NCI-H187 treated with DMSO at 0.1 percent for 48 hours (cell line): ENCODE results near the gene CRYAB.

Source experiments
- DNase-seq: peaks from one replicate; lab custom pipeline; 2025; lab: John Stamatoyannopoulos, UW

The CRYAB gene, protein sequence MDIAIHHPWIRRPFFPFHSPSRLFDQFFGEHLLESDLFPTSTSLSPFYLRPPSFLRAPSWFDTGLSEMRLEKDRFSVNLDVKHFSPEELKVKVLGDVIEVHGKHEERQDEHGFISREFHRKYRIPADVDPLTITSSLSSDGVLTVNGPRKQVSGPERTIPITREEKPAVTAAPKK

DNA sequence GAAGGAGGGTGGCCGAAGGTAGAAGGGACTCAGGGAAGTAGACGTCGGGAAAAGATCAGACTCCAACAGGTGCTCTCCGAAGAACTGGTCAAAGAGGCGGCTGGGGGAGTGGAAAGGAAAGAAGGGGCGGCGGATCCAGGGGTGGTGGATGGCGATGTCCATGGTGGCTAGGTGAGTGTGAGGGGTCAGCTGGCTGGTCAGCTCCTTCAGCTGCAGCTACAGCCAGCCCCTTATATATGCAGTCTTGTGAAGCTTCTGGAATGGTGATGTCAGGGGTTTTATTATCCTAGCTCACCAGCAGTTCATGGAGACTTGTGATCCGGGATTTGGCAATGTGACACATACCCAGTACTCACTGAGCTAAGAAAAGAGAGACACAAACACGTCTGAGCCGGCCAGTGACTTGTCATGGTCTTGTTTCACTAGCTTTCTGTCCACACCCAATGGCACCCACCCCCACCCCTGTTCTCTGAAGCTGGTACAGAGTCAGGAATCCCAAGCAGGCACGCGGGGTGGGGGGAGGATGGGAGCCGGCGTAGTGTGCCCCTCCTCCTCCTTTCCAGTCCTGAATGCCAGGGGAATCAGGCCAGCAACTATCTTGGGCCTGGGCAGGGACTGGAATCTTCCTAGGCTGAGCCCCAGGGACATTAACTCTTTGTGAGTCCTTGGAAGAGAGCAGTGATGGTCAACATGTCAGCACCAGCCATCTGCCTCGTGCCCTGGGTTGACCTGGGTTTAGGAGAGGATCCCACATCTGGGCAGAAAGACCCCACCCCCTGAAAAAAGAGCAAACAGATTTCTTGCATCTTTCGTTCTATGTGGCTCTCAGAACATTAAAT lies at the start of gene CRYAB:
Gene CRYAB (minus strand): TSS at position 208 of the 839 bp plus-strand sequence. CDS start 46 bp downstream, at position 162.
- no peak for DNase-seq

DNA sequence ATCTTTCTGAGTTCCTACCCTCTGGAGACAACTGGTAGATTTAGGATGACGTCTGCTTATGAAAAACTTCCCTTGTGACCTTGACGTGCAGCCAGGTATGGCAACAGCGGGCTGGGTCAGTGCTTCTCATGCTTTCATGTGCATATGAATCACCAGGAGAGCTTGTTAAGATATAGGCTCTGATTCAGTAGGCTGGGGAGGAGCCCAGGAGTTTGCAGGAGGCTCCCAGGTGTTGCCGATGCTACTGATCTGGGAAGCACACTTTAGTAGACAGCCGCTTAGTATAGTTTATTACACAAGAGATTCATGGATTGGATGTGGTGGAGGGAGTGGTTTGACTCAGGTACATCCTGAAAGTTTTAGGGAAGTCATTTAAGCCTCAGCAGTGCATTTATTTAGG lies 49.3 kb upstream of the CRYAB start:
- no peak for DNase-seq

DNA sequence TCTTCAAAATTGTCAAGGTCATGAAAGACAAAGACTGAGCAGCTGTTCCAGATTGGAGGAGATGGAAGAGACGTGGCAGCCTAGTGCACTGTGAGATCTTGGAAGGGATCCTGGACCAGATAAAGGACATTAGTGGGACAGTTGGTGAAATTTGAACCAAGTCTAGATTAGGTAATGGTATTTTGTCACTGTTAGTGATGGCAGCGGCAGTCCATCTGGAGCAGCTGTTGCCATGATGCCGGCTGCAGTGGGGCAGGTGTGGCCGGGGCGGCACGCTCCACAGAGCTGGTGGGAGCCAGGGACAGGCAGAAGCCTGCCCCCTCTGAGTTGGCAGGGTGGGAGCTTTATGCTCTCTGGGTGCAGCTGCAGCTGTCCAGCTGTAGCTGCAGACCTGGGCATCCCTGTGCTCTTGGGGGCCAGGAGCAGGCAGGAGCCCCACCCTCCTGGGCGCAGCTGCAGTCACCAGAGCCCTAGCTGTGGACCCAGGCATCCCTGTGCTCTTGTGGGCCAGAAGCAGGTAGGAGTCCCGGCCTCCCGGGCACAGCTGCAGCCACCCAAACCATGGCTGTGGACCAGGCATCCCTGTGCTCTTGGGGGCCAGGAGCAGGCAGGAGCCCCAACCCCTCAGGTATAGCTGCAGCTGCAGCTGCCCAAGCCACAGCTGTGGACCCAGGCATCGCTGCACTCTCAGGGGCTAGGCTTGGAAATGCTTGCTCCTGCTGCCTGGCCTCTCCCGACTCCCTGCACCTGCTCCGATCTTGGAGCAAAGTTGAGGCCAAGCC lies 46.3 kb upstream of the CRYAB start:
- no peak for DNase-seq

DNA sequence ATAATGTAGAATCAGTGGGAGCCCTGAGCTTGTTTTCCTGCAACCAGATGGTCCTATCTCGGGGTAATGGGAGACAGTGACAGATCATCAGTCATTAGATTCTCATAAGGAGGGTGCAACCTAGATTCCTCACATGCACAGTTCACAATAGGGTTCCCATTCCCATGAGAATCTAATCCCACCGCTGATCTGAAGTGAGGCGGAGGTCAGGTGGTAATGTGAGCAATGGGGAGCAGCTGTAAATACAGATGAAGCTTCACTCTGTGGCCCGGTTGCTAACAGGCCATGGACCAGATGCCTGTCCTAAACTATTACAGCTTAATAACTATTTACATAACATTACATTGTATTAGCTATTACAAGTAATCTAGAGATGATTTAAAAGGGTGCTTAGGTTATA lies 42.6 kb upstream of the CRYAB start:
- no peak for DNase-seq

DNA sequence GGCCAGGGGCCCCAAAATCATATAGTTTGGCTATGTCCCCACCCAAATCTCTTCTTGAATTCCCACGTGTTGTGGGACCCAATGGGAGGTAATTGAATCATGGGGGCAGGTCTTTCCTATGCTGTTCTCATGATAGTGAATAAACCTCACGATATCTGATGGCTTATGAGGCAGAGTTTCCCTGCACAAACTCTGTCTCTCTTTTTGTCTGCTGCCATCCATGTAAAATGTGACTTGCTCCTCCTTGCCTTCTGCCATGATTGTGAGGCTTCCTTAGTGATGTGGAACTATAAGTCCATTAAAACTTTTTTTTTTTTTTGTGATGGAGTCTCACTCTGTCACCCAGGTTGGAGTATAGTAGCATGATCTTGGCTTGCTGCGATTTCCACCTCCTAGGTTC lies 40.0 kb upstream of the CRYAB start:
- no peak for DNase-seq

DNA sequence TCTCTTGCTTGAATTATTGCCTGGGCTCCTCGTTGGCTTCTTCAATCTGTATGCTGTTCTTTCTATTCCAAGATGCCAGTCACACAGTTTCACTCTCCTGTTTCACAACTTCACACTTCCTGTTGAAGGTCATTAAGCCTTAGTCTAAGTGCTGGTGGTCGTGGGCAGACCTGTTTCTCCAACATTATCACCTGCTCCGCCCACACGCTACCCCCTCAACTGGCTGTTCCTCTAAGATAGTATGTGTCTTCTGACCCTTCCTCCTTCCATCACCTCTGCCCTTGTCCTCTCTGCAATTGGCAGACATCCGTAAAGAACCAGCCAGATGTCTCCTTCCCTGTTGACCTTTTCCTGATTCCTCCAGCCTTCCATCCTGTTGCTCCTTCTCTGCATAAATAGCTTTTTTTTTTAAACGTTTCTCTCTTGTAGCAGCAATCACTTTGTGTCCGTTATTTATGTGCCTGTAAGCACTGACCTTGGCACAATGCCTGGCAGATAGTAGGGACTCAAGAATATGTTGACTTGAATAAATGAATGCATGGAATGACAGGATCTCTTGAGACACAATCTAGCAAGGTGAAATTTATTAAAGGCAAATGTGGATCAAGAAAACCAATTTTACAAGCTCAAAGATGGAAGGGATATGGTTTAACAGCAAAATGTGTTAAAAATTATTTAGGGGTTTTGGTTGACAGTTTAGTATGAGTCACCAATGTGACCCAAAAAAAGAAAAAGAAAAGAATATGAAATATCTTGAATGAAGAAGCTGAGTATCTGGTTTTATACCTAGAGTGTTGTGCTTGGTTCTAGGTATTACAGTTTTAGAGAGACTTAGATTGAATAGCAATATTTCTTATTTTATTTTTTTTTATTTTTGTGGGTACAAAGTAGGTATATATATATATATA lies 38.2 kb upstream of the CRYAB start:
- no peak for DNase-seq

DNA sequence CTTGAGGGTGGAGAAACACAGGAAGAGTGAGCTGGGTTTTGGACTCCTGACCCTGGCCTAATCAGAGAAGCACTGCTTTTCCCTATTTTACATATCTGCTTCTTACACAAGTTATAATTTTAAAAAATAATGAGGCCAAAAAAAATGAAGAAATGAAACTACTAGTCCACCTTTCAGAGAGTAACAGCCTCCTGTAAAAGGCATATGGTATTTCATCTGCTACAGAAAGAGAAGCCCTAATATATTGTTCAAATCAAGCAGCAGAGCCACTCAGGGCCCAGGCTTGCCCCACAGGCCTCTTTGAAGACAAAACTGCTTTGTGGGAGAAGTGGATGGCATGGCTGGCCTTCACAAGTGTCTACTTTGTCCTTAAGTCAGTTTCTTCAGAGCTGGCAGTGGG lies 35.6 kb upstream of the CRYAB start:
- no peak for DNase-seq

DNA sequence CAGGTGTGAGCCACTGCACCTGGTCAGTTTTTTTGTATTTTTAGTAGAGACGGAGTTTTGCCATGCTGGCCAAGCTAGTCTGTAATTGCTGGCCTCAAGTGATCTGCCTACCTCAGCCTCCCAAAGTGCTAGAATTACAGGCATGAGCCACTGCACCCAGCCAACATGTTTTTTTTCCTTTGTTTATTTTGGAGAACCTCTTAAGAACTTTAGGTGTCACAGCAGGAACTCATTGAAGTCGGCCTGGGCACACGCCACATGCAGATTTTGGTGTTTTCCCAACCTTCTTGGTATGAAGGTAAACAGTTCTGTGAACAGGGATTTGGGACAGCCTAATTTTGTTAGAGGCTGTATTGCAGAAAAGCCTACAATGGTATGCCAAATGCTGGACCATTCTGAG lies 34.9 kb upstream of the CRYAB start:
- no peak for DNase-seq

DNA sequence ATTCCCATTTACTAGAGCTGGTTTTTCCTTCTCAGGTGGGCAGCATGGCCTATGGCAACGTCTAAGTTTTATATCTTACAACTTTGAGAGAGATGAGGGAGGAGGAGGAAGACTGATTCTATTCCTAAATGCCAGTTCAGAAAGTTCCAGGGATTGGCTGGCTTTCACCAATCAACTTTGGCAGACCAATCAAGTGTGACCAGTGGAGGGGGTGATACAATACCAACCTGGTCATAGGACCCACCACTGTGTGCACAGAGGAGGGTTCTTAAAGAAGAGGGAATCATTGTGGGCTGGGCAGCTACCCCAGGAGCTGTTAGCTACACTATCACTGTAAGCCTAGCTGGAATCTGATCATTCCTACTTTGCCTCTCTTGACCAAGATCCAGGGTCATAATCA lies 33.6 kb upstream of the CRYAB start:
- DNase-seq, result no peak

DNA sequence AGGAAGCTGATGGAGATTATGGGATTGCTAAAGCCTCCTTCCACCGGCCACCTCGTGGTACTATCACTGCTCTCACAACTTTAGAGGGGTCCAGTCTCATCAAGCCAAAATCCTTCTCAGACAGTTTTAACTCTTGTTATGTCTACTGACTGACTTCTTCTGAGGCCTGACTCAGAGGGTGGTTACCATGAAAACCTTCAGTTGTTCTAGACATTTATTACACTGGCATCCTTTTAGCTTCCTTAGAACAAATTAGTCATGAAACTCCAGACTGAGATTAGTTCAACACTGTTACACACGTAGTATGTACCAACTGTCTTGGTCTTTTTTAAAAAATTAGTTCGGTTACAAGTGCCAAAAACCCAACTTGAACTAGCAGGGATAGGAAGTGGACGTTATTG lies 33.1 kb upstream of the CRYAB start:
- DNase-seq, result no peak

DNA sequence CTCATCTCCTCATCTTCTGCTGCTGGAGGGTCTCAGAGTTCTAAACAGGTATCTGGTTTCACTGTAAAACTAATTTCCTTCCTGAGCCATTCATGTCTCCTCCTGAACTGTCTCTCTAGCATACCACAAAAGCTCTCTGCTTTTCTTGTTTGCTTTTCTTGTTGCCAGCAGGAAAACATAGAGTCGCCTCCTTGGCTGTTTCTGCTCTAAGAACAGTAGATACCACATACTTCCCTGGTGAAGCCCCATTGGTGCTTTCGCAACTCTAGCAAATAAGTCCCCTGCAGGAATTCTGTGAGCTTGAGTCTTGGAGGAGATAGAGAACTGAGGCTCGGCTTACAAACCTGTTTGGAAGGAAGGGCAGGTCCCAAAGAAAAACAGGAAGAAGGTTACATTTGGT lies 32.6 kb upstream of the CRYAB start:
- no peak for DNase-seq

DNA sequence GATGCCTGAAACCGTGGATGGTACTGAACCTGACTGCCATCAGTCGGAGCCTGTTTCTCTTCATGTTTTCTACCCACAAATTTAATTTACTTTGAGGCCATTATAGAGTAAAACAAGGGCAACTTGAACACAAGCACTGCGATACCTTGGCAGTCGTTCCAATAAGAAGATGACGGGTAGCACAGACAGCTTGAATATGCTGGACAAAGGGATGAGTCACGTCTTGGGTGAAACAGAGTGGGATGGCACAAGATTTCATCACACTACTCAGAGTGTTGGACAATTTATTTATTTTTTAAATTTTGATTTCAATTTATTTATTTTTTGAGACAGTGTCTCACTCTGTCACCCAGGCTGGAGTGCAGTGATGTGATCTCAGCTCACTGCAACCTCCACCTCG lies 31.3 kb upstream of the CRYAB start:
- DNase-seq, result no peak

DNA sequence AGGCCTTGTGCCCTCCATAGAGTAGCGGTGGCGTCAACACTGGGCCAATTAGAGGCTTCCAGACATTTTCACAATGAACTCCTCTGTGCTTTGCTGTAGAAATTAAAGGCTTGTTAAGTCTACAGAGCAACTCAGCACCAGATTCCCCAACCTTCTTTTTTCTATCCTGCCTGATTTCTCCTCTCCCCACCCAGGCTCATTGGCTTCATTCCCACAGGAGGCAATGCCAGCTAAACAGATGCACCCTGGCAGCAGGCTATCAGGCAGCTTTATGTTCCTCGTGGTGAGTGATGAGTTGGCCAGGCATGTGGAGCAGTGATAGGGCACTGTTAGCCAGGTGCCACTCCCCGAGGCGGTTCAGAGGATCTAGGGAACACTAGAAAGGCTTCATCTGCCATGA lies 30.4 kb upstream of the CRYAB start:
- DNase-seq, result no peak

DNA sequence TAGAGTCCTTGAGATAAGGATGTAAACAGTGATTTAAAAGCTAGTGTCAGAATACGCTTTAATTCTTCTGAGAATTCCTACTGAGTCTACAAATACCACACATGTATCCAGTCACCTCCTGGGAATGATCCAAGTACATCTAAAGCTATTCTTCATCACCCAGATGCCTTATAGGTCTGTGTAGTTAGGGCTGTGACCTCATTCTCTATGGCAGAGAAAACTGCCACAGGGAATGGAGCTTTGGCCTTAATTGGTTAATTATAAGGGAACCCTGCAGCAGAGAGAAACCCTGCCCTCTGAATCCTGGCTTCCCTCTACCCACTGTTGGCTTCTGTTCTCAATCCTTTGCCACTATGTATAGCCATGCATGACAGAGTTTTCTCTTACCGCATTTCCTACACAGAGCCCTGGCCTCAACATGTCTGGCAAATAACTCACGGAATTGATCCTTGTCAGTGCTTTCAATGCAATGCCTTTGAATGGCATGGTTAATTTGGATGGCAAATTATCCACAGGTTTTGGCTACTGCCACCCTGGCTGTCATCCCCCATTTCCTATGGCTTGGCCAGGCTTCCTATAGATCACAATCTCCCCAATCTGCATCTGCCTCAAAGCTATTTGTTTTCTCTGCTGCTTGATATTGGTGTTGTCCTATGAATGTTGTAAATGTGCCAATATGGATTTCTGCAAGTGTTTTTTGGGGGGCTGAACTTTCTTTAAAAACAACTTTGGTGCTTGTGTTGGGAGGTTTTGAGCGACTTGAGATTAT lies 28.4 kb upstream of the CRYAB start:
- no peak for DNase-seq

DNA sequence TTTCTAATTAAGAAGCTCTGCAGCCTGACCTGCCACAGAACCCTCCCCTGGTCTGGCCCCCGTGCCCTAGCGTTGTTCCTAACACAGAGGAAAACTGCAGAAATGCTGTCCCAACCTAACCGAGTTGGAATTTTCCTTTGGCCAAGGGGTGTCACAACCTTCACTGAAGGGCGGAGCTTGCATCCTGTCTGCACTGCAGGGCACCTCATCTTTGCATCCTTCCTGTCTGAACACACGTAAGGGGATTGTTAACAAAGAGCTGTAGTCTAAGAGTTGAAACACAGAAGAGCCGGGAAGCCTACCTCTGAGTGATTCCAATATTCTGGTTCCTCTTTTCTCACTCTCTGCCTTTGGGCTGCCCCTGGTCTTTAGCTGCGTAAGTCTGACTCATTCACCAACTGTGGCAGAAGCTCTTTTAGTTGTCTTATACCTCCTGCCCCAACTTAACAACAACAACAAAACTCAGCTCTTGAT lies 27.2 kb upstream of the CRYAB start:
- DNase-seq, result no peak

DNA sequence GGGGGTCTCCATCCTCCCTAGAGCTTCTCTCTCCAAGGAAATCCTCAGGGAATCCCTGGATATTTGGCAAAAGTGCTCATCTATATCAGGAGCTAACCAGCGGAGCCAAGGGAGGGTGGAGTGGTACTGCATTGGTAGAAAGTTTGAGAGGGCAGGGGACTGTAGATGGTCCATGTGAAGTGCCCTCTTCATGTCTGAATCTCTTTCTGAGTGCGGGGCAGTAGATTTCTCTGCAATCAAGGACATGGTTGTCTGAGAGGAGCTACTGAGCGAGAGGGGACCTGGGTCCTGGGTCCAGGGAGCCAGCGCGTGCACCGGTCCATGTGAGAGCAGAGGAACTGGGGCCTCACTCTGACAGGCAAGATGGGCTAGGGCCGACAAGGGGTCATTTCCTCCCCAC lies 26.3 kb upstream of the CRYAB start:
- no peak for DNase-seq

DNA sequence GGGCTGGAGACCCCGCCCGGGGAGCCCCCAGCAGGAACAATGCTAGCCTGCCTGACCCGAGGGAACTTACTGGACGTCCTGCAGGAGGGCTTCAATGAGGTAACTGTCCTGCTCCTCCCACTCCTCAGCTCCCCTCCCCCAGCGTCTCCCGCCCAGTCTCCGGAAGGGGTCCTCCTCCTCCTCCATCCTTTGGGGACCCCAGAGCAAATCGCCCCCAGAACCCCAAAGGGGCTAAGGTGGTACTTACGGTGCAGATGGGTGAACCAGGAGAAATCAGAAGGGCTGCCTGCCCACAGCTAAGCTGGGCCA lies 25.8 kb upstream of the CRYAB start:
- DNase-seq, result no peak

DNA sequence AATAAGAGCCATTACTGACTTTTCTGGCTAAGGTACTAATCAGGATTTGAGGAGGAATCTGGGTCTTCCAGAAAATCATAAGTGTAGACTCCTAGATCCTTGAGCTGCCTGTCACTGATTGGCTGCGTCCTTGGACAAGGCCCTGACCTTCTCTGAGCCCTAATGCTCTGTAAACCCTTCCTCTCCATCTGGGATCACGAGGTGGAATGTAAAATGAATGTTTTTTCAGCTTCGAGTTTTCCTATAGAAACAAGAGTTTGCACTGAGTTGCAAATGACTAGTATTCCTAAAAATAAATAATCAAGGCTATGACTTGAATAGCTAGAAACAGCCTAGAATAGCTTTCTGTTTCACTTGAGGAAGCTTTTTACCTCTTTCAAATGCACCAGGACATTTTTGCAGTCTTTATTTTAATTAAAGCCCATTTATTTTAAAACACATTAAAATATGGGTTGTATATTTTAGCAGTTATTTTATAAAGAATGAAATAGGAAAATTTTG lies 24.5 kb upstream of the CRYAB start:
- no peak for DNase-seq

DNA sequence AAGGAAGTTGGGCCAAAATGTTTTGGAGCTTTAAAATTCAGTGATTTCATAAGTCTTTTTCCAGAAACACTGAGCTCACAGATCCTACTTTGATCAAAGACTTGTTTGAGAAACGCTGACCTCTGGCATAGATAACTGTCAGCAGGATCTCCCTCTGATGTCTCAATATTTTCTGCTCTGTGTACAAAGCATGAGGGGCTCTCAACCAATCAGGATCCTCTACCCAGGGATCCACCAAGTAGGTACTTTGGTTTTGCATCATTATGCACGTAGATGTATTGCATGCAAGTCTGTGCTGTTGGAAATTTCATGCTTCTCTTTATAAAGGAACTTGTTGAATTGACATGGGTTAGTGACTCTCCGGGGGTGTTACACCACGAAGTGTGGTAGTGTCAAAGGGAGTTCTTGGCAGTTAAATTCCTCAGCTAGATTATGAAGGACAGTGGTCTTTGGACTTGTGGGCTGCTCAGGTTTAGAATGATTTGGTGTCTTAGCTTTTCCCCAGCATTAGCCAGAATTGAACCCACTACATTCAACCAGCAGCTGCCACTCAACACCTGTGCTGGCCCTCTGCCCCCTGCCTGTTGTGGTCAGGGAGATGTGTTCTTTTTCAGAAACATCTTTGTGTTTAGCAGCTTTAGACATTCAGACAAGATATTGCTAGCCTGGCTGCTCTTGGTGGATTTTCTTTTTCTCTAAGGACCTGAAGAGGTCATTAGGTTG lies 23.9 kb upstream of the CRYAB start:
- DNase-seq, result no peak

DNA sequence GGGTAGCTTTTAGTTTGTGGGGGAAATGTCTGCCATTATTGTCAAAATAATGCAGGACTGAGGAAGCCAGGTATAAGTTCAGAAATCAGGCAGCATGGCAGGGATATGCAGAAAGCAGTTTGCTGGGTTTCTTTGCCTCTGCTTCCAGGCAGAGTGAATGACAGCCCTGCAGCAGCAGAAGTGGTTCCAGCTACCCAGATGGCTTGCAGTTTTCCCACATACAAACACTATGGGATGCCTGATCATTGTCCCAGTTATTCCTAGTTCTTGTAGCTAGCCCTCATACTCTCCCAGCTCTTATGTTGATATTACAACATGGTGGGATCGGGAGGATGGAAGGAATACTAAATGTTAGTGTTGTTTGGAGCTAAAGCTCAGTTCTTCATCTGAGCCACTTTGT lies 22.7 kb upstream of the CRYAB start:
- no peak for DNase-seq
